Ishikawa (cell line): ENCODE results near the gene NKX2-2.

Experiments used
- TAF1 ChIP-seq: IDR thresholded peaks from 2 replicates; pipeline ENCODE4 v1.6.1; 2012; ENCODE audit warnings: low read depth, mild to moderate bottlenecking
- TCF12 ChIP-seq: IDR thresholded peaks from 2 replicates; pipeline ENCODE4 v1.6.1; 2012; ENCODE audit warnings: low read depth
- YY1 ChIP-seq: IDR thresholded peaks from 2 replicates; pipeline ENCODE4 v1.6.1; 2012; ENCODE audit warnings: low read depth

DNA sequence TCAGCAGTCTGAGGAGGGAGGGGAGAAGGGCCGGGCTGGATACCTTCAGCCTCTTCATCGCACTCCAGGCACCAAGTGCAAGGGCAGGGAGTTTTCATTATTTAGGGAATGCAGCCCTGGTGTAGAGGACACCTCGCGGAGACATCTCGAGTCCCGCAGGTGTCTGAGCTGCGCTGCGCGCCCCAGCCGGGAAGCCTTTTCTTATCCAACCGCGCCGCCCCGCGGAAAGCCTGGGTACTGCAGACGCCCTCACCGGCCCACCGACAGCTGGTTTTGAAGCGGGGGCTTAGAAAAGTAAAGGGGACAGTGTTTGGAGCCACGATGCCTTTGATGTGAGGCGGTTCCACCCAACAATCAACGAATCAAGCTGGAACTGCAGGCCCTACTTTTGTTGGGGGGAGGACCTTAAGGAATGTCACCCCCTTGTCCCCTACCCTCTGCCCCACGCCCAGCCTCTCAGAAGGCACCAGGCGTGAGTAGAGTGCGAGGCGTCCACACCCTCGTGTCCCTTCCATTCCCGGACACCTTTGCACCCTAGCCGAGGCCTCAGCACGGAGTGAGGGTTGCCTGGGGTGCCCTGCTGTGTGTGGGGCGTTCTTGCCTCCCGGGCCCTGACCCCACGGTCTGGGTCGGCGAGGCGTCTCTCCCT lies 8.6 kb downstream of the NKX2-2 start:
- TF ChIP-seq YY1: no peak
- no peak for TF ChIP-seq TCF12
- no peak for TF ChIP-seq TAF1
